Measurements from ENCODE around the gene MSANTD1. TPM values are rescaled to one million over a fixed set of nuclear protein-coding genes. Genes with fewer than 3 reads are reported as not detected.

MSANTD1 gene
- total and polyA plus RNA-seq, 2 of the 8 experiments (the other 6 are each of a cell fraction or from before 2014, with no cell fraction given): 0.23 to 0.45 TPM

DNA sequence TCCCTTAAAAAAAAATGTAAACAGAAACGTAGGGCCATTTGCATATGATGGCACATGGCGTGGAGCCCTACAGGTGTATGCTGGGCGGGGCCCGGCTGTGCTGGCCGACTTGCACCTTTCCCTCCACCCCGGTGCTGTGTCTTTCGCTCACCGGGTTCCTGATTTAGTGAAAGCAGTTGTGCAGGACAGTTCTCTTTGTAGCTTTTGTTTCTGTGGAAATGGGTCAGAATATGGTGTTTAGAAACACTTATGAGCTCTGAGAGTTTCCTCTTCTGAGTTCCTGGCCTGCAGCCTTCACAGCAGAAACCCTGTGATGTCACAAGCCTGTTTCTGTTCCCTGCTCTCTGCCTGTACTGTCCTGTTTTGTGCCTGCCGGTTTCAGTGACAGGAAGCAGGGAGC is 22.5 kb upstream of the MSANTD1 start:
- Histone ChIP-seq H2AFZ (ENCODE audit: low read length) (no peak overlapping the region), H3K18ac (ENCODE audit: extremely low read depth, low read length) (no peak overlapping the region), H2BK5ac (ENCODE audit: low read depth, low read length) (no peak overlapping the region), H3K36me3 (ENCODE audit: control insufficient read depth in 2 of 4, insufficient read depth in 4 of 4, low read length in 3 of 4) (peaks cover 28 to 66% (median 47%) of the 10 kb centered on the region in 4 experiments), H2BK120ac (replicated peaks; ENCODE audit: low read depth, low read length) (no peak overlapping the region), H3K9me3 (ENCODE audit: insufficient read depth in 2 of 2, low read depth in 1 of 2, low read length in 1 of 2) (peaks cover 0 to 3% of the 10 kb centered on the region in 2 experiments; a peak in 1 of 4 replicates), H4K91ac (replicated peaks; ENCODE audit: insufficient read length, low read length) (no peak overlapping the region), H3K79me2 (ENCODE audit: control insufficient read depth in 1 of 2, insufficient read depth in 2 of 2, low read length in 2 of 2) (no peaks in the 10 kb centered on the region), H2BK20ac (ENCODE audit: low read length) (no peak overlapping the region), H3K56ac (replicated peaks; ENCODE audit: insufficient read length, low read depth, low read length) (no peak overlapping the region), H2AK5ac (ENCODE audit: low read depth, low read length) (no peak overlapping the region), H3K4me2 (ENCODE audit: insufficient read depth in 1 of 2, low read depth in 2 of 2, low read length in 2 of 2) (no peak overlapping the region), H3K14ac (ENCODE audit: insufficient read length) (no peak overlapping the region), H3K23ac (ENCODE audit: insufficient read length) (no peak overlapping the region), H4K20me1 (replicated peaks in 1 of 2; ENCODE audit: control insufficient read depth in 1 of 2, insufficient read depth in 2 of 2, low read length in 2 of 2) (peaks cover 11 to 15% of the 10 kb centered on the region in 2 experiments), H3K4me3 (ENCODE audit: extremely low read depth in 1 of 4, insufficient read depth in 2 of 4, low read depth in 3 of 4, low read length in 4 of 4) (no peak overlapping the region), H2BK15ac (ENCODE audit: low read length) (no peak overlapping the region), H3K4me1 (replicated peaks in 1 of 4; ENCODE audit: control insufficient read depth in 3 of 4, insufficient read depth in 4 of 4, low read length in 3 of 4) (no peaks in the 10 kb centered on the region), H3K9ac (replicated peaks in 1 of 4; ENCODE audit: extremely low read depth in 1 of 4, low read depth in 3 of 4, low read length in 3 of 4) (no peak overlapping the region), H3K27ac (ENCODE audit: low read depth, low read length) (no peak overlapping the region), H2BK12ac (ENCODE audit: low read depth, low read length) (no peak overlapping the region), H4K5ac (ENCODE audit: insufficient read length, low read depth, low read length) (no peak overlapping the region), H3K27me3 (replicated peaks in 1 of 4; ENCODE audit: control insufficient read depth in 3 of 4, extremely low read depth in 1 of 4, insufficient read depth in 3 of 4, low read length in 3 of 4) (no peaks in the 10 kb centered on the region), H3K23me2 (ENCODE audit: low read depth, low read length) (no peaks in the 10 kb centered on the region; the same call in 1 of the 2 replicates), H4K8ac (ENCODE audit: extremely low read depth, insufficient read depth, low read length) (no peak overlapping the region), H3K4ac (replicated peaks; ENCODE audit: insufficient read length, low read depth, low read length) (no peak overlapping the region), H3K79me1 (ENCODE audit: low read depth, low read length) (no peaks in the 10 kb centered on the region; the same call in 1 of the 2 replicates)
- ChIA-PET CTCF (ENCODE audit: partially characterized antibody) (interaction anchor here (1.8 kb wide), 1 partner anchor 27 kb away, joined by 6 read pairs; no protein-coding TSS in a partner anchor), POLR2A (ENCODE audit: partially characterized antibody) (no interaction called here)
- FAIRE-seq (no peak), DNase-seq (ENCODE audit: low read depth in 1 of 2, low spot score in 2 of 2) (no peak)
- WGBS, 2 experiments (ENCODE audit: extremely low coverage in 1 of 2, insufficient coverage in 1 of 2, insufficient read length in 1 of 2, insufficient replicate concordance in 2 of 2, low coverage in 1 of 2, low lambda C conversion rate in 2 of 2, missing lambda C conversion rate in 1 of 2): 91% methylated on average over 9 of the region's 9 CpGs; no CpG with 5 or more reads in 1 of the 2 experiments
- TF ChIP-seq POU5F1 (IDR thresholded peaks at IDR 0.05; ENCODE audit: low read depth, low read length) (no peak), JUN (IDR thresholded peaks at IDR 0.05; ENCODE audit: low read depth, low read length) (no peak), KDM4A (IDR thresholded peaks at IDR 0.05; ENCODE audit: low read depth, low read length, severe bottlenecking) (no peak), TBP (IDR thresholded peaks at IDR 0.05; ENCODE audit: low read depth, low read length) (no peak), KDM1A (IDR thresholded peaks at IDR 0.05; ENCODE audit: borderline replicate concordance, low read length) (no peak), POLR2A (IDR thresholded peaks at IDR 0.05; ENCODE audit: control extremely low read depth in 1 of 2, low read depth in 2 of 2, low read length in 2 of 2) (no peak)
- TF ChIP-seq, protein P1, sequence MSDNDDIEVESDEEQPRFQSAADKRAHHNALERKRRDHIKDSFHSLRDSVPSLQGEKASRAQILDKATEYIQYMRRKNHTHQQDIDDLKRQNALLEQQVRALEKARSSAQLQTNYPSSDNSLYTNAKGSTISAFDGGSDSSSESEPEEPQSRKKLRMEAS (IDR thresholded peaks at IDR 0.05): no peak

Measured in H1 (cell line).